ENCODE data around the gene PLEKHA6. TPM values are rescaled to one million over a fixed set of nuclear protein-coding genes. Genes with fewer than 3 reads are reported as not detected.

Gene PLEKHA6
- total and polyA plus RNA-seq, 2 donors (not counting 1 experiment from before 2014, with no cell fraction given): 0.31 to 0.47 TPM

GRCh38 chr1:204192046-204192445 lies 167.7 kb downstream of the PLEKHA6 start:
- POLR2A ChIA-PET: interaction anchor here (0.7 kb wide), 1 partner anchor 247 kb away, joined by 3 read pairs; no protein-coding TSS in a partner anchor
- 90% methylated on average over 2 of the region's 2 CpGs for WGBS (ENCODE audit: insufficient coverage)
- Histone ChIP-seq H3K4me3 (ENCODE audit: control extremely low read depth in 1 of 5, extremely low read depth in 1 of 5, insufficient read depth in 1 of 5, low read depth in 2 of 5, low read length in 4 of 5) (no peak overlapping the region), H3K4me1 (ENCODE audit: control insufficient read depth in 2 of 2, insufficient read depth in 2 of 2, low read length in 2 of 2) (peaks cover 12 to 14% of the 10 kb centered on the region in 2 donors), H3K27me3 (replicated peaks in 1 of 4; ENCODE audit: control extremely low read depth in 1 of 4, control insufficient read depth in 3 of 4, insufficient read depth in 4 of 4, low read length in 3 of 4) (peaks cover 0 to 46% (median 13%) of the 10 kb centered on the region in 4 experiments), H3K79me2 (ENCODE audit: control insufficient read depth, insufficient read depth, low read length) (no peaks in the 10 kb centered on the region), H3K9me3 (ENCODE audit: control extremely low read depth in 1 of 3, control insufficient read depth in 2 of 3, insufficient read depth in 1 of 3, low read length in 2 of 3) (no peaks in the 10 kb centered on the region), H3K4me2 (replicated peaks; ENCODE audit: low read depth, low read length, poor library complexity, severe bottlenecking) (no peak overlapping the region), H3K9ac (ENCODE audit: low read length) (no peak overlapping the region), H2AFZ (ENCODE audit: insufficient read depth, low read depth, low read length, poor library complexity, severe bottlenecking) (no peak overlapping the region), H3K27ac (ENCODE audit: low read length in 2 of 2) (no peak overlapping the region), H3K36me3 (replicated peaks in 1 of 2; ENCODE audit: control extremely low read depth in 1 of 2, control insufficient read depth in 1 of 2, extremely low read depth in 1 of 2, insufficient read depth in 2 of 2, low read length in 1 of 2) (no peaks in the 10 kb centered on the region), H4K20me1 (ENCODE audit: control insufficient read depth, insufficient read depth, low read length, poor library complexity, severe bottlenecking) (no peaks in the 10 kb centered on the region)
- Mint-ChIP-seq H3K4me3 (no peak overlapping the region), H3K4me1 (peaks cover 13% of the 10 kb centered on the region), H3K27me3 (peaks cover 50% of the 10 kb centered on the region), H3K9me3 (ENCODE audit: insufficient read depth) (no peaks in the 10 kb centered on the region), H3K27ac (no peak overlapping the region)
- DNase-seq: no peak
- TF ChIP-seq CTCF (IDR thresholded peaks at IDR 0.05) (no peak), EZH2 (IDR thresholded peaks at IDR 0.05; ENCODE audit: borderline replicate concordance, insufficient read depth, low read depth, low read length, poor library complexity, severe bottlenecking) (no peak)
- ATAC-seq (ENCODE audit: low read depth): no peak
- CTCF ChIA-PET: interaction anchor here (0.6 kb wide), 1 partner anchor 15 kb away, joined by 3 read pairs; no protein-coding TSS in a partner anchor
- intact Hi-C loops (cut with micrococcal nuclease): no loop called here

- no peak overlapping the region for H3K4me2 ChIP-seq (replicated peaks; ENCODE audit: low read depth, low read length, poor library complexity, severe bottlenecking)
- Mint-ChIP-seq H3K27ac (no peak overlapping the region), H3K27me3 (peaks cover 54% of the 10 kb centered on the region), H3K9me3 (ENCODE audit: insufficient read depth) (no peaks in the 10 kb centered on the region), H3K4me1 (peaks cover 13% of the 10 kb centered on the region), H3K4me3 (no peak overlapping the region)
- ChIA-PET CTCF (no interaction called here), POLR2A (no interaction called here)
- no peaks in the 10 kb centered on the region for H3K36me3 ChIP-seq (replicated peaks in 1 of 2; ENCODE audit: control extremely low read depth in 1 of 2, control insufficient read depth in 1 of 2, extremely low read depth in 1 of 2, insufficient read depth in 2 of 2, low read length in 1 of 2)
- ATAC-seq (ENCODE audit: low read depth) (no peak), DNase-seq (no peak)
- peaks cover 12 to 14% of the 10 kb centered on the region in 2 donors for H3K4me1 ChIP-seq (ENCODE audit: control insufficient read depth in 2 of 2, insufficient read depth in 2 of 2, low read length in 2 of 2)
- intact Hi-C loops (cut with micrococcal nuclease): no loop called here
- H3K27me3 ChIP-seq (replicated peaks in 1 of 4; ENCODE audit: control extremely low read depth in 1 of 4, control insufficient read depth in 3 of 4, insufficient read depth in 4 of 4, low read length in 3 of 4): peaks cover 0 to 51% (median 14%) of the 10 kb centered on the region in 4 experiments
- no peak overlapping the region for H2AFZ ChIP-seq (ENCODE audit: insufficient read depth, low read depth, low read length, poor library complexity, severe bottlenecking)
- H4K20me1 ChIP-seq (ENCODE audit: control insufficient read depth, insufficient read depth, low read length, poor library complexity, severe bottlenecking): no peaks in the 10 kb centered on the region
- H3K9me3 ChIP-seq (ENCODE audit: control extremely low read depth in 1 of 3, control insufficient read depth in 2 of 3, insufficient read depth in 1 of 3, low read length in 2 of 3): no peaks in the 10 kb centered on the region
- H3K9ac ChIP-seq (ENCODE audit: low read length): no peak overlapping the region
- no peak for TF ChIP-seq EZH2 (IDR thresholded peaks at IDR 0.05; ENCODE audit: borderline replicate concordance, insufficient read depth, low read depth, low read length, poor library complexity, severe bottlenecking)
- TF ChIP-seq CTCF (IDR thresholded peaks at IDR 0.05): no peak
- H3K27ac ChIP-seq (ENCODE audit: low read length in 2 of 2): no peak overlapping the region
- H3K4me3 ChIP-seq (ENCODE audit: control extremely low read depth in 1 of 5, extremely low read depth in 1 of 5, insufficient read depth in 1 of 5, low read depth in 2 of 5, low read length in 4 of 5): no peak overlapping the region
- 98% methylated on average over 5 of the region's 7 CpGs for WGBS (ENCODE audit: insufficient coverage)
- H3K79me2 ChIP-seq (ENCODE audit: control insufficient read depth, insufficient read depth, low read length): no peaks in the 10 kb centered on the region
Measured at GRCh38 chr1:204191456-204191855, 168.3 kb downstream of the PLEKHA6 start.
